GM23338 (cell line): ENCODE results near the gene PEPD.

Source experiments
- CTCF ChIP-seq, 2 experiments: fragments of 200-600 bp in 1 of 2; sonication (generic) in 1 of 2; conservative IDR thresholded peaks; 2 replicates each; pipeline versions ENCODE4 v1.5.1 to v1.6.1; 2016 to 2017; ENCODE audit warnings: antibody characterized with exemption in 2 of 2, low read depth in 2 of 2, mild to moderate bottlenecking in 2 of 2, moderate library complexity in 1 of 2
- EZH2phosphoT487 ChIP-seq: fragments of 200-600 bp; sonication (generic); IDR thresholded peaks from one replicate; pipeline ENCODE4 v1.8.1; 2018; ENCODE audit warnings: antibody characterized with exemption; ENCODE audit not compliant: unreplicated experiment
- JUNB ChIP-seq: IDR thresholded peaks from one replicate; pipeline ENCODE4 v1.6.1; 2016; ENCODE audit warnings: antibody characterized with exemption; ENCODE audit not compliant: unreplicated experiment
- POLR2AphosphoS5 ChIP-seq: IDR thresholded peaks from 2 replicates; pipeline ENCODE4 v1.6.1; 2016; ENCODE audit warnings: antibody characterized with exemption, low read depth

- TF ChIP-seq CTCF (conservative IDR thresholded peaks at IDR 0.05; ENCODE audit: low read depth in 2 of 2) = no peak
- TF ChIP-seq EZH2phosphoT487 = no peak
- TF ChIP-seq POLR2AphosphoS5 = no peak
- TF ChIP-seq JUNB = no peak
Observed at GRCh38 chr19:33442706-33443105, 78.9 kb downstream of the PEPD start.
